PC-9 (cell line): ENCODE measurements around the gene RAD18.

Experiments
- EZH2 ChIP-seq: fragments of 200-600 bp; sonication (generic); IDR thresholded peaks from 2 replicates; pipeline ENCODE4 v1.8.0; 2017; ENCODE audit warnings: antibody characterized with exemption, low read depth
- TF ChIP-seq, protein P1 (sequence below): fragments of 200-600 bp; sonication (generic); conservative IDR thresholded peaks from 2 replicates; pipeline ENCODE4 v1.6.1; 2017; ENCODE audit warnings: mixed run types, antibody characterized with exemption, mild to moderate bottlenecking, moderate library complexity

DNA sequence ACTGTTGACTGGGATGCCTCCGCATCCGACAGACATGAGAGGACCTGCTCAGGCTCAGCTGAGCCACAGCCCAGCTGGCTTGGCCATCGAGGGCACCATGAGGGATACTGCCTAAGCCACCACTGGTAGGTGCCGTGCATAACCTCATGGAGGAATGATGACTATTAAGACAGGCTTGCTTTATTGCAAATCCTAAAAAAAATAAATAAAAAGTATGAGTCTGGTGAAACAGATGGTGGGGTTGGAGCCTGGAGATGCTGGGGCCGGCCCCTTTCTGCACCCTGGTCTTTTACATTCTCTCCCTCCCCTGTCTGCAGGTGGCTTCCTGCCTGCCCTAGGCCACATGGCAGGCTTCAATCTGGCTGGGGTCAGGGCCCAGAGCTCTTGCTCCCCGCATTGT, 24.0 kb upstream of the RAD18 start:
- TF ChIP-seq, protein P1, sequence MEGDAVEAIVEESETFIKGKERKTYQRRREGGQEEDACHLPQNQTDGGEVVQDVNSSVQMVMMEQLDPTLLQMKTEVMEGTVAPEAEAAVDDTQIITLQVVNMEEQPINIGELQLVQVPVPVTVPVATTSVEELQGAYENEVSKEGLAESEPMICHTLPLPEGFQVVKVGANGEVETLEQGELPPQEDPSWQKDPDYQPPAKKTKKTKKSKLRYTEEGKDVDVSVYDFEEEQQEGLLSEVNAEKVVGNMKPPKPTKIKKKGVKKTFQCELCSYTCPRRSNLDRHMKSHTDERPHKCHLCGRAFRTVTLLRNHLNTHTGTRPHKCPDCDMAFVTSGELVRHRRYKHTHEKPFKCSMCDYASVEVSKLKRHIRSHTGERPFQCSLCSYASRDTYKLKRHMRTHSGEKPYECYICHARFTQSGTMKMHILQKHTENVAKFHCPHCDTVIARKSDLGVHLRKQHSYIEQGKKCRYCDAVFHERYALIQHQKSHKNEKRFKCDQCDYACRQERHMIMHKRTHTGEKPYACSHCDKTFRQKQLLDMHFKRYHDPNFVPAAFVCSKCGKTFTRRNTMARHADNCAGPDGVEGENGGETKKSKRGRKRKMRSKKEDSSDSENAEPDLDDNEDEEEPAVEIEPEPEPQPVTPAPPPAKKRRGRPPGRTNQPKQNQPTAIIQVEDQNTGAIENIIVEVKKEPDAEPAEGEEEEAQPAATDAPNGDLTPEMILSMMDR: no peak
- no peak for TF ChIP-seq EZH2
